Endothelial cell of umbilical vein (primary cell): ENCODE data around the gene RASA1. TPM values are rescaled to one million over a fixed set of nuclear protein-coding genes. Genes with fewer than 3 reads are reported as not detected.

Experiments used
- BruUV-seq: library from RNA; stranded (reverse); fragments of 400-500 nt; replicated peaks from 2 replicates; lab custom pipeline; 2021; lab: Mats Ljungman, UMichigan
- CTCF ChIA-PET: fragments of 300-600, 350-600 bp; sonication (Branson Sonifier 250); formaldehyde crosslinking; loops from one replicate; lab custom pipeline; 2021; ENCODE audit warnings: antibody characterized with exemption, inconsistent platforms; lab: Charles Lee
- POLR2A ChIA-PET: fragments of 300-600, 350-600 bp; sonication (Branson Sonifier 250); formaldehyde crosslinking; loops from one replicate; lab custom pipeline; 2021; ENCODE audit warnings: antibody characterized with exemption, inconsistent platforms; lab: Charles Lee
- DNase-seq: peaks from one replicate; pipeline ENCODE4 v3.0.0-alpha.2; 2011; ENCODE audit warnings: low read depth, low spot score
- FAIRE-seq: peaks from 2 replicates; lab custom pipeline; 2011; peaks lifted over from hg19 to GRCh38; lab: Jason Lieb, UNC
- H2AFZ ChIP-seq: 2 replicates; pipeline ENCODE4 v1.6.0; 2012; ENCODE audit warnings: low read depth, low read length, control low read depth, inconsistent platforms
- H3K27ac ChIP-seq: 2 replicates; pipeline ENCODE4 v1.5.1; 2011; ENCODE audit warnings: low read depth, mild to moderate bottlenecking, control low read depth, low read length, moderate library complexity; ENCODE audit not compliant: insufficient read depth
- H3K27me3 ChIP-seq, 2 experiments: 2 replicates each; pipeline versions ENCODE4 v1.6.0 to v1.6.1; 2011; ENCODE audit warnings: low read length in 2 of 2, mixed read lengths in 1 of 2; ENCODE audit not compliant: control insufficient read depth in 2 of 2, insufficient read depth in 2 of 2
- H3K36me3 ChIP-seq, 2 experiments: 2 replicates in 1 of 2; 3 replicates in 1 of 2; pipeline ENCODE4 v1.5.1; 2011; ENCODE audit warnings: low read length in 2 of 2, mild to moderate bottlenecking in 1 of 2, moderate library complexity in 1 of 2; ENCODE audit not compliant: control insufficient read depth in 2 of 2, insufficient read depth in 2 of 2; ENCODE audit errors: extremely low read depth in 1 of 2
- H3K4me1 ChIP-seq: 3 replicates; pipeline ENCODE4 v1.5.1; 2011; ENCODE audit warnings: mild to moderate bottlenecking, low read length; ENCODE audit not compliant: control insufficient read depth, insufficient read depth; ENCODE audit errors: extremely low read depth
- H3K4me2 ChIP-seq: 2 replicates; pipeline ENCODE4 v1.6.1; 2011; ENCODE audit warnings: low read length, control low read depth, mixed read lengths; ENCODE audit not compliant: insufficient read depth
- H3K4me3 ChIP-seq, 3 experiments: fragments of 200-600 bp in 1 of 3; sonication (generic), shearing (Covaris generic) in 1 of 3; replicated peaks in 1 of 3; 2 replicates each; pipeline ENCODE4 v1.5.1; 2011 to 2016; ENCODE audit warnings: control low read depth in 3 of 3, low read length in 3 of 3, mild to moderate bottlenecking in 2 of 3, inconsistent platforms in 1 of 3, low read depth in 1 of 3, moderate library complexity in 1 of 3; ENCODE audit not compliant: insufficient read depth in 1 of 3
- H3K79me2 ChIP-seq: 2 replicates; pipeline ENCODE4 v1.6.0; 2012; ENCODE audit warnings: low read length, inconsistent platforms; ENCODE audit not compliant: control insufficient read depth, insufficient read depth
- H3K9ac ChIP-seq: replicated peaks from 2 replicates; pipeline ENCODE3; 2011; ENCODE audit warnings: low read length, control low read depth; ENCODE audit not compliant: insufficient read depth; ENCODE audit errors: extremely low read depth
- H3K9me1 ChIP-seq: replicated peaks from 3 replicates; pipeline ENCODE4 v1.6.0; 2011; ENCODE audit warnings: mild to moderate bottlenecking, low read length; ENCODE audit not compliant: control insufficient read depth, insufficient read depth; ENCODE audit errors: extremely low read depth
- H3K9me3 ChIP-seq: replicated peaks from 2 replicates; pipeline ENCODE4 v1.5.1; 2012; ENCODE audit warnings: low read length, inconsistent platforms; ENCODE audit not compliant: control insufficient read depth, insufficient read depth
- H4K20me1 ChIP-seq: replicated peaks from 2 replicates; pipeline ENCODE3; 2011; ENCODE audit warnings: mild to moderate bottlenecking, low read length; ENCODE audit not compliant: control insufficient read depth, insufficient read depth; ENCODE audit errors: extremely low read depth
- CTCF ChIP-seq, 2 donors: IDR thresholded peaks; 1 replicate in 1 of 2; 2 replicates in 1 of 2; pipeline ENCODE4 v1.5.1; 2011; ENCODE audit warnings: low read length in 2 of 2, mild to moderate bottlenecking in 2 of 2, moderate library complexity in 2 of 2, control low read depth in 1 of 2, inconsistent platforms in 1 of 2, low read depth in 1 of 2; ENCODE audit not compliant: insufficient read depth in 1 of 2; ENCODE audit errors: extremely low read depth in 1 of 2
- EZH2 ChIP-seq: IDR thresholded peaks from 2 replicates; pipeline ENCODE4 v1.6.1; 2012; ENCODE audit warnings: borderline replicate concordance, low read depth, mild to moderate bottlenecking, moderate library complexity, low read length, inconsistent platforms; ENCODE audit not compliant: severe bottlenecking
- FOS ChIP-seq: IDR thresholded peaks from 2 replicates; pipeline ENCODE4 v1.6.1; 2011; ENCODE audit warnings: mild to moderate bottlenecking, low read length, moderate library complexity, borderline replicate concordance; ENCODE audit not compliant: insufficient read depth
- GATA2 ChIP-seq: IDR thresholded peaks from 2 replicates; pipeline ENCODE4 v1.7.0; 2011; ENCODE audit warnings: low read depth, mild to moderate bottlenecking, moderate library complexity, mixed read lengths, low read length; ENCODE audit not compliant: insufficient read length, insufficient read depth
- JUN ChIP-seq: IDR thresholded peaks from 2 replicates; pipeline ENCODE4 v1.6.1; 2011; ENCODE audit warnings: borderline replicate concordance, low read depth; ENCODE audit not compliant: insufficient read length, insufficient read depth
- MAX ChIP-seq: IDR thresholded peaks from 2 replicates; pipeline ENCODE4 v1.6.1; 2011; ENCODE audit not compliant: insufficient read depth, insufficient read length
- MYC ChIP-seq: IDR thresholded peaks from one replicate; pipeline ENCODE4 v1.6.1; 2011; ENCODE audit warnings: mild to moderate bottlenecking, low read depth, low read length
- POLR2A ChIP-seq: IDR thresholded peaks from 2 replicates; pipeline ENCODE4 v1.6.1; 2012; ENCODE audit warnings: low read depth, mild to moderate bottlenecking, control low read depth, low read length
- dilution Hi-C: fragments of 300-500 bp; cut with MboI; formaldehyde crosslinking; loops from one replicate; pipeline ENCODE4 v1.15.0; 2019; ENCODE audit warnings: low sequenced_read_pairs; ENCODE audit not compliant: extremely low pct_ligation_motif_present
- intact Hi-C: fragments of 100-400 bp; cut with micrococcal nuclease; formaldehyde crosslinking; loops from one replicate; pipeline ENCODE4 v1.10.0; 2022
- polyA plus RNA-seq, 4 experiments: library from polyadenylated mRNA; depleted of rRNA in 3 of 4; stranded (reverse) in 3 of 4; unstranded in 1 of 4; fragments of >200 nt; gene quantifications; 2 replicates each; pipeline versions ENCODE4 v1.2.1 to v1.2.3, GENCODE V29; 2011 to 2012; ENCODE audit warnings: missing spikeins in 1 of 4
- total RNA-seq: library from RNA; stranded (reverse); gene quantifications from 2 replicates; pipeline ENCODE4 v1.2.3, GENCODE V29; 2021

The RASA1 gene
- total and polyA plus RNA-seq, 2 donors (not counting 3 experiments of a cell fraction or from before 2014, with no cell fraction given) = 23.1 to 42.0 TPM

- intact Hi-C loops = no loop called here
- dilution Hi-C loops = no loop called here
- H3K27me3 ChIP-seq = no peaks in the 10 kb centered on the region
- no peaks in the 10 kb centered on the region for H3K9me1 ChIP-seq
- H3K4me1 ChIP-seq = peaks cover 6% of the 10 kb centered on the region
- DNase-seq = no peak
- no peak overlapping the region for H3K9ac ChIP-seq
- no peak overlapping the region for H3K27ac ChIP-seq
- no peak for TF ChIP-seq GATA2
- no peak for TF ChIP-seq FOS
- no peak for TF ChIP-seq POLR2A
- TF ChIP-seq MAX = no peak
- no peak for TF ChIP-seq JUN
- no peak for TF ChIP-seq MYC
- no peak overlapping the region for H2AFZ ChIP-seq
- CTCF ChIA-PET = interaction anchor here (1.0 kb wide), 1 partner anchor 318 kb away, joined by 5 read pairs; no protein-coding TSS in a partner anchor
- FAIRE-seq = no peak
- peaks cover 9 to 35% of the 10 kb centered on the region in 2 experiments for H3K36me3 ChIP-seq
- BruUV-seq = no TSS peak
- H4K20me1 ChIP-seq = no peaks in the 10 kb centered on the region
- H3K4me2 ChIP-seq = no peak overlapping the region
- POLR2A ChIA-PET = no interaction called here
- no peak overlapping the region for H3K4me3 ChIP-seq
- no peaks in the 10 kb centered on the region for H3K9me3 ChIP-seq
- no peaks in the 10 kb centered on the region for H3K79me2 ChIP-seq
Measured at GRCh38 chr5:87388129-87388528, 120.4 kb downstream of the RASA1 start.

GRCh38 chr5:87389296-87390034 lies 121.8 kb downstream of the RASA1 start:
- BruUV-seq = no TSS peak
- TF ChIP-seq CTCF (IDR thresholded peaks at IDR 0.05; ENCODE audit: extremely low read depth in 1 of 2, insufficient read depth in 1 of 2, low read depth in 1 of 2, low read length in 2 of 2) = no peak
- TF ChIP-seq GATA2 = no peak
- TF ChIP-seq JUN = no peak
- TF ChIP-seq FOS = no peak
- TF ChIP-seq EZH2 = no peak
- TF ChIP-seq POLR2A = no peak
- TF ChIP-seq MAX = no peak
- TF ChIP-seq MYC = no peak
- peaks cover 19% of the 10 kb centered on the region for H3K4me1 ChIP-seq
- H3K36me3 ChIP-seq = peaks cover 9 to 37% of the 10 kb centered on the region in 2 experiments
- dilution Hi-C loops (no loop called here), intact Hi-C loops (loop anchor here (5.0 kb wide), 1 partner anchor 237 kb away; no protein-coding TSS in a partner anchor)
- H3K9me3 ChIP-seq = no peaks in the 10 kb centered on the region
- no peak overlapping the region for H3K4me2 ChIP-seq
- no peaks in the 10 kb centered on the region for H3K9me1 ChIP-seq
- CTCF ChIA-PET = no interaction called here
- no peaks in the 10 kb centered on the region for H3K79me2 ChIP-seq
- H2AFZ ChIP-seq = no peak overlapping the region
- DNase-seq = no peak
- POLR2A ChIA-PET = interaction anchor here (0.8 kb wide), 1 partner anchor 388 kb away, joined by 3 read pairs; no protein-coding TSS in a partner anchor
- no peaks in the 10 kb centered on the region for H3K27me3 ChIP-seq
- H3K27ac ChIP-seq = no peak overlapping the region
- H3K9ac ChIP-seq = no peak overlapping the region
- H3K4me3 ChIP-seq = no peak overlapping the region
- FAIRE-seq = no peak
- H4K20me1 ChIP-seq = no peaks in the 10 kb centered on the region
